HT-29 (cell line): Measurements from ENCODE around the gene SWAP70. TPM values are rescaled to one million over a fixed set of nuclear protein-coding genes. Genes with fewer than 3 reads are reported as not detected.
"Not testable (repeated sequence)": the region's sequence is repeated elsewhere in the genome, so short reads cannot be mapped to it uniquely, and the experiment has no call there.

Experiments
- DNase-seq: peaks from one replicate; pipeline ENCODE4 v3.0.0-alpha.2; 2015; ENCODE audit warnings: low spot score
- total RNA-seq: library from RNA; depleted of rRNA; stranded (reverse); fragments of >200 nt; shearing (Covaris generic); gene quantifications from 2 replicates; pipeline ENCODE4 v1.2.3, GENCODE V29; 2014; rRNA removed

The SWAP70 gene
- 4.4 and 5.1 TPM in 2 replicates for total RNA-seq

- DNase-seq = peak; percentile 81
Observed at GRCh38 chr11:9663699-9664275, at the start of gene SWAP70. Gene SWAP70 (plus strand): TSS chr11:9664077. CDS start chr11:9664180, 103 bp downstream.

- DNase-seq = no peak
Observed at GRCh38 chr11:9615031-9615451, 48.8 kb upstream of the SWAP70 start.

DNA sequence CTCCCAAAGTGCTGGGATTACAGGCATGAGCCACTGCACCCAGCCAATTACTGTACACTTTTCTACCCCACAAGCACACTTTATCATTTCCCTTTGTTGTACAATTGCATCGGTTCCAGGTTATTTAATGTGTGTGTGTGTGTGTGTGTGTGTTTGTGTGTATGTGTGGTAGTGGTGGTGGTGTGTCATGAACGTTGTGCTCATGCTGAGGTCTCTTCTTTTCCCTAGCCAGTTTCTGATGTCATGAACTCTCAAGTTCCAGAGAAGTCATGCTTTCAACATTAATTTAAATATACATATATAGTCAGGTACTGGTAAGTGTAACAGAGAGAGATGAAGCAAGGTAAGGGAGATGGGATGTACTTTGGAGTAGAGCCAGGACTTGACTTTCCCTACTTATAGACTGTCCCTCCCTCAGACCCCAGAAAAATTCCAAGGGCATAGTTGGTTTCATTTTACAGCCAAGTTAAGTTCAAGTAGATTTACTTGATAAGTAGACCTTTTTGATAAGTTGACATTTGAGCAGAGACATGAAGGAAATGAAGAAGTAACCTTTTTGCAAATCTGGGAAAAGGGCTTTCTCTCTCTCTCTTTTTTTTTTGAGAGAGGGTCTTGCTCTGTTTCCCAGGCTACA is 47.7 kb upstream of the SWAP70 start:
- DNase-seq = no peak

DNA sequence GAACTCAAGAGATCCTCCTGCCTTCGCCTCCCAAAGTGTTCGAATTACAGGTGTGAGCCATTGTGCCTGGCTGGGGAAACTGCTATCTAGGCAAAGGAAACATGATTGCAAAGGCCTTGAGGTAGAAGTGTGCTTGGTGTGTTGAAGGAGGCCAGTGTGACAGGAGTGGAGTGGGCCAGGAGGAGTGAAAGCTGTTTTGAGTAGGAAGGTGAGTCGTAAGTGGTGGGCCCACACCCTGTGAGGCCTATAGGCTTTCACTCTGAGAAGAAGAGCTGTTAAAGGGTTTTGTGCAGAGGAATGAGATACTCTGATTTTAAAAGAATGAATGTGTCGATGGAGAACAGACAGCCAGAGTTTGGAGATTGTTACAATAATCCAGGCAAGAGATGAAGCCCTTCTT is 47.0 kb upstream of the SWAP70 start:
- DNase-seq = no peak

- DNase-seq = no peak
Observed at GRCh38 chr11:9617940-9618339, 45.9 kb upstream of the SWAP70 start.

GRCh38 chr11:9619004-9619403 is 44.9 kb upstream of the SWAP70 start:
- DNase-seq = no peak

GRCh38 chr11:9619971-9620370 is 43.9 kb upstream of the SWAP70 start:
- no peak for DNase-seq

DNA sequence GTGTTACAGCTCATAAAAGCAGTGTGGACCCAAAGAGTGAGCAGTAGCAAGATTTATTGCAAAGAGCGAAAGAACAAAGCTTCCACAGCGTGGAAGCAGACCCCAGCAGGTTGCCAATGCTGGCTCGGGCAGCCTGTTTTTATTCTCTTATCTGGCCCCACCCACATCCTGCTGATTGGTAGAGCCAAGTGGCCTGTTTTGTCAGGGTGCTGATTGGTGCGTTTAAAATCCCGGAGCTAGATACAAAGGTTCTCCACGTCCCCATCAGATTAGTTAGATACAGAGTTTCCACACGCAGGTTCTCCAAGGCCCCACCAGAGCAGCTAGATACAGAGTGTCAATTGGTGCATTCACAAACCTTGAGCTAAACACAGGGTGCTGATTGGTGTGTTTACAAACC is 41.5 kb upstream of the SWAP70 start:
- not testable (repeated sequence) for DNase-seq

DNA sequence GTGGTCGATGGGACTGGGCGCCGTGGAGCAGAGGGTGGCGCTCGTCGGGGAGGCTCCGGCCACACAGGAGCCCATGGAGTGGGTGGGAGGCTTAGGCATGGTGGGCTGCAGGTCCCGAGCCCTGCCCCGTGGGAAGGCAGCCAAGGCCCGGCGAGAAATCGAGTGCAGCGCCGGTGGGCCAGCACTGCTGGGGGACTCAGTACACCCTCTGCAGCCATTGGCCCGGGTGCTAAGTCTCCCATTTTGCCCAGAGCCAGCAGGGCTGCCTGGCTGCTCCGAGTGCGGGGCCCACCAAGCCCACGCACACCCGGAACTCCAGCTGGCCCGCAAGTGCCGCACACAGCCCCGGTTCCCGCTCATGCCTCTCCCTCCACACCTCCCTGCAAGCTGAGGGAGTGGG is 40.8 kb upstream of the SWAP70 start:
- not testable (repeated sequence) for DNase-seq

DNA sequence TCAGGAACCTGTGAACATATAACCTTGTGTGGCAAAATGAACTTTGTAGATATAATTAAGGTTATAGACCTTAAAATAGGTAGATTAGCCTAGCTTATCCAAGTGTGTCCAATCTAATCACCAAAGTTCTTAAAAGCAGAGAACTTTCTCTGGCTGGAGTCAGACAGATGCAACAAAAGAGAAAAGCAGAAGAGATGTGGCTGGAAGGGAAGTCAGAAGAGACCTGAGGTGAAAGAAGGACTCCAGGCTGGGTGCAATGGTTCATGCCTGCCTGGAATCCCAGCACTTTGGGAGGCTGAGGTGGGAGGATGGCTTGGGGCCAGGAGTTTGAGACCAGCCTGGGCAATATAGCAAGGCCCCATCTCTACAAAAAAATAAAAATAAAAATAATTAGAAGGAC is 39.4 kb upstream of the SWAP70 start:
- no peak for DNase-seq

GRCh38 chr11:9625162-9625561 is 38.7 kb upstream of the SWAP70 start:
- no peak for DNase-seq

GRCh38 chr11:9625728-9626127 is 38.1 kb upstream of the SWAP70 start:
- DNase-seq = no peak

- DNase-seq = no peak
Observed at GRCh38 chr11:9626496-9627394, 37.1 kb upstream of the SWAP70 start.

DNA sequence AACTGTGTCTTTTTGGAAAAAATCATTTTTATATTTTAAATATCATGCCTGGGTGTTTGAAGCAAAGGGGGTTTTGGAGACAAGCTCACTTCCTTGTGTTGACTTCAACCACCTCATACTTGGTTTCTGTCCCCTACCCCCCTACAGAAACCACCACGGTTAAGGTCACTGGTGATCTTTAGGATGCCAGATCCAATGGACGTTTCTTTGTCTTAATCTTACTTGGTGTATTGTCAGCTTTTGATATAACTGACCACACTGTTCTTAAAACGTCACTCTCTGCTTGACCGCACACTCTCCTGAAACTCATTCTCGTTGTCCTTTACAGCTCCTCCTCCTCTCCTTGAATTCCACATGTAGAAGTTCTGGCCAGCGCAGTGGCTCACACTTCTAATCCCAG is 34.8 kb upstream of the SWAP70 start:
- no peak for DNase-seq

DNA sequence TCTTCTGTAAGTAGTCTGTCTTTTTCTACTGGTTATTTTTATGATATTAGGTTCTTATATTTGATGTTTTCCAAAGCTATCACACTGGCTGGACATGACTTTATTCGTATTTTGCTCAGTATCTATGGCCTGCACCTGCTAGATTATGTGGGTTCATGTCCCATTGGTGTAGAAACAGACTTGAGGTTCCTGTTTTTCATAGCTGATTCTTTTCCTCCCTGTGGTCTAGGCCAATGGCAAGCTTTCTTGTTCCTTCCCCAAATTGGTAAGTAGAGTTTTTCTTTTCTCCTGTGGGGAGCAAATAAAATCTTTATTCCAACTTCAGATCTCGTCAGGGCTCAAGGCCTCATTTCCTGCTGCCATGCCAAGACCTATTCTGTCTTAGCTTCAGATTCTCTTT is 30.2 kb upstream of the SWAP70 start:
- DNase-seq = no peak

DNA sequence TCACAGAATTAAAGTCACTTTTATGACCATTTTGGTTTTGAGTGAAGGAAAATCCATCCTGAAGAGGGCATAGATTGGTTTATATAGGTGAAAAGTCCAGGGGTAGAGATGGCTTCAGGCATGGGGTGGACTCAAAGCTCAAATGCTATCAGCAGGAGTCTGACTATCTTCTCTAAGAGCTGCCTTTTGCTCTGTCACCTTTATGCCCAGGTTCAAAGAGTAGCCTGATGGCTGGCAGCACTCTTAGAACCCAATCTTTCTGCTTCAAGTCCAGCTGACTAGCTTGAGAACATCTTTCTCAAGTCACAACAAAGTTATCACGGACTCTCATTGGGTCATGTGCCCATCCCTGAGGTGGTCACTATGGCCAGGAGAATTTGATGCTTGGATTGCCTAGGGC is 27.2 kb upstream of the SWAP70 start:
- no peak for DNase-seq

GRCh38 chr11:9639099-9639498 is 24.8 kb upstream of the SWAP70 start:
- peak; percentile 25 for DNase-seq

GRCh38 chr11:9639985-9640384 is 23.9 kb upstream of the SWAP70 start:
- DNase-seq = peak; percentile 31

- DNase-seq = no peak
Observed at GRCh38 chr11:9642894-9643293, 21.0 kb upstream of the SWAP70 start.

DNA sequence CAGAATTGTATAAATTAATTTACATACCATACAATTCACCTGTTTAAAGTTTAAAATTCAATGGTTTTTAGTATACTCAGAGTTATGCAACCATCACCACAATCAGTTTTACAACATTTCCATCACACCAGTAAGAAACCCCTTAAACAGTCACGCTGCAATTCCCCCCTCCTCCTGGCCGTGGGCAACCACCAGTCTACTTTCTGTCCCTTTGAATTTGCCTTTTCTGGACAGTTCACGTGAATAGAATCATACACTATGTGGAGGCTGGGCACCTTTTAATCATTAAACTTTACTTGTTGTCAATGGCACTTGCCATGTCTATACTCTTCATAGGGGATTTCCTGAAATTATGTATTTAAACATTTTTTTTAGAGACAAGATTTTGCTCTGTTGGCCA is 20.1 kb upstream of the SWAP70 start:
- no peak for DNase-seq

DNA sequence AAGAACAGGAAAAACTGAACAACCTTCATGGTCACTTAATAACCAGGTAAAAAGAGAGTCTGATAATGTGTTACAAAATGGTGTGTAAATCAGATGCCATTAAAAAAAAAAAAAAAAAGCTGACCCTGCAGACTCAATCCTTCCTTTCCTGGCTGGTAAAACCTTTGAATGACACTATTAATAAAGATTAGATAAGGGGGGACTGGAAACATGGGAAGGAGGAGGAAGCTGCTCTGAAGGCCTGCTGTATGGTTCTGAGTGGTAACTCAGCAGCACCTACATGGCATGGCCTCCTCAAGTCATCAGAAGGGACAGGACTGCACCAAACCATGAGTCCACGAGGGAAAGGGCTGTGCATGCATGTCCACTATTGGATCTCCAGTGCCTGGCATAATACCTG is 18.0 kb upstream of the SWAP70 start:
- no peak for DNase-seq

DNA sequence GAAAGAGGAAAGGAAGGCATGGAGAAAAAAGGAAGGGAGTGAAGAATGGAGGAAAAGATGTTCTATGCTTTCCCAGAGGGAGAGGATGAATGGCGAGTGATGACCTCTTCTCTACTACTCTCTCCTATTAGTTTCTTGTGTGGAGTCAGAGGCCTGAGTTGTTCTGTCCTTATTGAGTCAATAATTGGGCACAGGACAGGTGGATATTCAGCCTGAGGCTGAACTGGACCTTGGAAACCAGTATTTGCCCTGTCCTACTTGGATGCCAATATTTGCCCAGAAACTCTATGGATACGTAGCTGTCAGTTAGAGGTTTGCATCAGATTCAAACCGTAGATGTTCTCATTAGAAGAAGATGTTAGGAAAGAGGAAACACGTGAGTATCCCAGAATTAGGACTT is 17.6 kb upstream of the SWAP70 start:
- DNase-seq = no peak

DNA sequence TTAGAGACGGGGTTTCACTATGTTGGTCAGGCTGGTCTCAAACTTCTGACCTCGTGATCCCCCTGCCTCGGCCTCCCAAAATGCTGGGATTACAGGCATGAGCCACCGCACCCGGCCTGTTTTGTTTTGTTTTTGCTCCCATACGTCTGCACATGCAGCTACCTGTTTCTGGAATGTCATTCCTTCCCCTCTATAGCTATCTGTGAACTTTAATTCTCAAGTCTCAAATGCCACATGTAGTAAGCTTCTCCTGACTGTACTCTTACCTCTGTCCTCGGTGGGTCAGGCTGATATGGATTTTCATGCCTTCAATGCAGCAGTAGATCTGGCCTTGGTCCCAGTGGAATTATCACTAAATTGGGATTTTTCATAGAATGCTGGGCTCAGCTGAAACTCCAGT is 12.4 kb upstream of the SWAP70 start:
- no peak for DNase-seq
